Kidney (tissue), 14 donors: ENCODE data around the gene TRIM67. TPM values are rescaled to one million over a fixed set of nuclear protein-coding genes. Genes with fewer than 3 reads are reported as not detected.
A peak's percentile ranks its signal among the peaks of the same experiment; 100 is the strongest.

Source experiments
- DNase-seq, 5 donors: peaks; one replicate each; pipeline ENCODE4 v3.0.0-alpha.2; 2013 to 2020
- FAIRE-seq: peaks from 2 replicates; lab custom pipeline; 2012; peaks lifted over from hg19 to GRCh38; lab: Jason Lieb, UNC
- H3K27ac ChIP-seq, 2 donors: one replicate each; pipeline ENCODE4 v1.7.0; 2013; ENCODE audit warnings: low read depth in 2 of 2, low read length in 2 of 2, inconsistent platforms in 1 of 2
- H3K27me3 ChIP-seq: one replicate; pipeline ENCODE4 v1.7.1; 2013; ENCODE audit warnings: low read length, inconsistent platforms; ENCODE audit not compliant: control insufficient read depth, insufficient read depth
- H3K36me3 ChIP-seq, 3 donors: one replicate each; pipeline versions ENCODE4 v1.7.0 to v1.7.1; 2013; ENCODE audit warnings: low read length in 3 of 3, control low read depth in 1 of 3, inconsistent platforms in 1 of 3; ENCODE audit not compliant: insufficient read depth in 3 of 3, control insufficient read depth in 2 of 3
- H3K4me1 ChIP-seq, 3 donors: one replicate each; pipeline versions ENCODE4 v1.7.0 to v1.7.1; 2013; ENCODE audit warnings: low read length in 3 of 3, inconsistent platforms in 1 of 3, low read depth in 1 of 3; ENCODE audit not compliant: control insufficient read depth in 2 of 3, insufficient read depth in 2 of 3
- H3K4me3 ChIP-seq, 3 donors: one replicate each; pipeline versions ENCODE4 v1.7.0 to v1.8.1; 2013; ENCODE audit warnings: low read length in 3 of 3, control low read depth in 1 of 3, inconsistent platforms in 1 of 3
- H3K9ac ChIP-seq, 3 donors: one replicate each; pipeline versions ENCODE4 v1.7.0 to v1.7.1; 2013; ENCODE audit warnings: low read length in 3 of 3, control low read depth in 1 of 3, inconsistent platforms in 1 of 3
- H3K9me3 ChIP-seq, 3 donors: one replicate each; pipeline versions ENCODE4 v1.7.0 to v1.7.1; 2013; ENCODE audit warnings: low read length in 3 of 3, control low read depth in 1 of 3, inconsistent platforms in 1 of 3; ENCODE audit not compliant: control insufficient read depth in 2 of 3, insufficient read depth in 1 of 3
- intact Hi-C: fragments of 100-400 bp; cut with DNase I; formaldehyde crosslinking; loops from one replicate; pipeline ENCODE4 v1.11.1; 2022
- polyA plus RNA-seq: library from polyadenylated mRNA; stranded (reverse); fragments of 350-450 nt; fragmentation: Illumina TruSeq; extraction: RNeasy Lipid Tissue Mini Kit (QIAGEN cat#74804); gene quantifications from one replicate; pipeline ENCODE4 v1.2.3, GENCODE V29; 2014; ENCODE audit warnings: low read depth, low replicate concordance; ENCODE audit not compliant: insufficient read depth
- total RNA-seq: library from RNA; stranded (reverse); fragmentation: NEBNext Ultra II Directional; extraction: Animal tissue kit (Norgen Biotek cat#: 25700); gene quantifications from one replicate; pipeline ENCODE4 v1.2.1, GENCODE V29; 2021
- TF ChIP-seq, protein P1 (sequence below): IDR thresholded peaks from 3 replicates; pipeline ENCODE4 v1.5.1; 2012; ENCODE audit warnings: mild to moderate bottlenecking, moderate library complexity, borderline replicate concordance; ENCODE audit not compliant: insufficient read depth; ENCODE audit errors: extremely low read depth
- donor health status: control.
- donor health status: control.
- donor health status: control.
- donor health status: control.
- donor health status: control.
- donor health status: DM: yes; HTN: yes; CAD: no.
- donor health status: Normal renal cell carcinoma (clear cell type).

The TRIM67 gene
- total and polyA plus RNA-seq, 2 donors from 2014 or later: 0.04 TPM; not detected in 1

DNA sequence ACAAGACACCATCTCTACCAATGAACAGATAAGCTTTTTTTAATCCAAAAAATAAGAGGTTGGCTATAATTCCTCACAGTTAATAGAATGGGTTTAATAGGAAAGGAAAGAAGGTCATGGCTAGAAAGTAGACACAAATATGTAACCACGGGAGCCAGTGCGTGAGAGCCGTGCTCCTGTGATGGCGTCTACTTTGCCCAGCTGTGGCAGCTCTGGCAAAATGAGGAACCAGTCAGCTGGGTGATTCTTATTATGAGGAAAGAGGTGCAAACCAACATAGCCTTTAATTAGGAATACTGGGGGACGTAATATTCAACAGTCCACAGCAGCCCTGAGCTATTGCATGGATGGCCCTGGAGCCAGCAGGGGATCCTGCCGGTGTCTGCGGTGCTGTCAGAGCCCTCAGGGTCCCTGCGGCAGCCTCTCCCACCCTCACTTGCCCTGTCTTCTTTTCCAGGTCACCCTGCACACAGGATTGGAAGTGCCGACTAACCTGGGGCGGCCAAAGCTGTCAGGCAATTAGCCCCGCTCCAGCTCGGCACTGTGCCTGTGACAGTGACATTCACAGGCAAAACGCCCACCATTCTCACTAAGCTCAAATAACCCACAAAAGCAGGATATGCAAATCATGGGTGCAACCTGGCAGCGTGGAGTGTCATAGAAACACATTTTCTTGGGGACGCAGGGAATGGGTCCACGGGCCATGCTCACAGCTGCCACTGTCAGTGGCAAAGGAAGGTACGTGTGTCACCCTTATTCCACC is 53.2 kb downstream of the TRIM67 start:
- Histone ChIP-seq H3K4me1 (peaks cover 0 to 2% (median 0%) of the 10 kb centered on the region in 3 donors), H3K9ac (no peak overlapping the region), H3K9me3 (no peaks in the 10 kb centered on the region), H3K4me3 (no peak overlapping the region), H3K36me3 (no peaks in the 10 kb centered on the region), H3K27me3 (no peaks in the 10 kb centered on the region), H3K27ac (no peak overlapping the region)
- TF ChIP-seq, protein P1, sequence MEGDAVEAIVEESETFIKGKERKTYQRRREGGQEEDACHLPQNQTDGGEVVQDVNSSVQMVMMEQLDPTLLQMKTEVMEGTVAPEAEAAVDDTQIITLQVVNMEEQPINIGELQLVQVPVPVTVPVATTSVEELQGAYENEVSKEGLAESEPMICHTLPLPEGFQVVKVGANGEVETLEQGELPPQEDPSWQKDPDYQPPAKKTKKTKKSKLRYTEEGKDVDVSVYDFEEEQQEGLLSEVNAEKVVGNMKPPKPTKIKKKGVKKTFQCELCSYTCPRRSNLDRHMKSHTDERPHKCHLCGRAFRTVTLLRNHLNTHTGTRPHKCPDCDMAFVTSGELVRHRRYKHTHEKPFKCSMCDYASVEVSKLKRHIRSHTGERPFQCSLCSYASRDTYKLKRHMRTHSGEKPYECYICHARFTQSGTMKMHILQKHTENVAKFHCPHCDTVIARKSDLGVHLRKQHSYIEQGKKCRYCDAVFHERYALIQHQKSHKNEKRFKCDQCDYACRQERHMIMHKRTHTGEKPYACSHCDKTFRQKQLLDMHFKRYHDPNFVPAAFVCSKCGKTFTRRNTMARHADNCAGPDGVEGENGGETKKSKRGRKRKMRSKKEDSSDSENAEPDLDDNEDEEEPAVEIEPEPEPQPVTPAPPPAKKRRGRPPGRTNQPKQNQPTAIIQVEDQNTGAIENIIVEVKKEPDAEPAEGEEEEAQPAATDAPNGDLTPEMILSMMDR: no peak
- intact Hi-C loops: loop anchor here (10.0 kb wide), 1 partner anchor 290 kb away; no protein-coding TSS in a partner anchor
- DNase-seq (peak in 1 of 5 donors; percentile 46), FAIRE-seq (no peak)

DNA sequence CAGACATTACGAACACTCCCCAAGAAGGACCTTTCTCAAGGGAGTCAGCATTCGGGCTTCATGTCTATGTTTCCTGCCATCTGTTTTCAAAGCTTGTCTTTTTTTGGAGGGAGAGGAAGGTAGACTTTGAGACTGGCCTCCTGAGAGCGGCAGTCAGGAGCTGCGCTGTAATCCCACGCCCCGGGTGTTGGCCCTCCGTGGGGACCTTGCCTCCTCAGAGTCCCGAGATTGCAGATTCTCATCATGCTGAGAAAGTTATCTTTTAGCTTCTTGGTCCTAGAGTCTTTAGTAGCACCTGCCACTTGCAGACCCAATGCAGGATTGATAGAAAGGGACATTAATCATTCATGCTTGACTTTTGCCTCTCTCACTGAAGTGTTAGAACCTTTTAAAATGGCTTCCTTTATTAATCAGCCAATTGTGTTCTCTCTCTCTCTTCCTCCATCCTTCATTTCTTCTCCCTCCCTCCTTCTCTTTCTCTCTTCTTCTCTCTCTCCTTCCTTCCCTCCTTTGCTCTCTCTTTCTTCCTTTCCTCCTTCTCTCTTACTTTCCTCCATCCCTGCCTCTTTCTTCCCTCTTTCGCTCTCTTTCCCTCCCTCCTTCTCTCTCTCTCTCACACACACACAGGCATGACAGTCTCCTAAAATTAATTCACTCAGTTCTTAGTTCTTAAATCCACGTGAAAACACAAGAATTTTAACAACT is 54.0 kb downstream of the TRIM67 start:
- Histone ChIP-seq H3K27me3 (no peaks in the 10 kb centered on the region), H3K9ac (no peak overlapping the region), H3K27ac (no peak overlapping the region), H3K4me1 (peaks cover 0 to 2% (median 0%) of the 10 kb centered on the region in 3 donors), H3K4me3 (no peak overlapping the region), H3K9me3 (no peaks in the 10 kb centered on the region), H3K36me3 (no peaks in the 10 kb centered on the region)
- DNase-seq (no peak), FAIRE-seq (no peak)
- intact Hi-C loops: loop anchor here (10.0 kb wide), 1 partner anchor 291 kb away; no protein-coding TSS in a partner anchor
- TF ChIP-seq, protein P1: no peak

DNA sequence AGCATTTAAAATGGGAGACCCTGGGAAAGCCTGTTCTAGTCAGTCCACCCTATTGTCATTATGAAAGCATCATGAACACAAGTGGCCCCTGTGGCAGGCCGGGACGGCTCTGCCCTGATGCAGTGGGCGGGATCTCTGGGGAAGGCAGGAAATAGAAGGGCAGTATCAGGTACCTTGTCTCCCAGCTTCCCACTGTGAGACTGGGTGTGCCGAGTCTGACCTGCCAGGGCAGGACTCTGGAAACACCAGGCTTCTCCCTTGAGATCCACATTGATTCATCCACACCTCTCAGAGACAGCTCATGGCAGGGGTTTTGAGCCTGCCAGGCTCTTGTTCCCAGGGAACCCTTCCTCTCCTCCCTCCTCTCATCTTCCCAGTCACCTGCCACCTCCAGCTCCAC is 54.6 kb downstream of the TRIM67 start:
- H3K9me3 ChIP-seq: no peaks in the 10 kb centered on the region
- DNase-seq: no peak
- intact Hi-C loops: loop anchor here (10.0 kb wide), 1 partner anchor 292 kb away; no protein-coding TSS in a partner anchor
- no peak overlapping the region for H3K4me3 ChIP-seq
- H3K4me1 ChIP-seq: peaks cover 0 to 2% (median 0%) of the 10 kb centered on the region in 3 donors
- no peaks in the 10 kb centered on the region for H3K36me3 ChIP-seq
- no peaks in the 10 kb centered on the region for H3K27me3 ChIP-seq
- H3K27ac ChIP-seq: no peak overlapping the region
- FAIRE-seq: no peak
- TF ChIP-seq, protein P1: no peak
- H3K9ac ChIP-seq: no peak overlapping the region
